HG02759 (cell line): ENCODE measurements around the gene VIPR2.
"Not testable (repeated sequence)": the region's sequence is repeated elsewhere in the genome, so short reads cannot be mapped to it uniquely, and the experiment has no call there.

Experiments
- ATAC-seq: cut with Tn5 transposase; IDR thresholded peaks from one replicate; pipeline ENCODE4 v1.9.1; 2021; ENCODE audit warnings: mild to moderate bottlenecking, moderate library complexity; ENCODE audit not compliant: unreplicated experiment

The VIPR2 gene

DNA sequence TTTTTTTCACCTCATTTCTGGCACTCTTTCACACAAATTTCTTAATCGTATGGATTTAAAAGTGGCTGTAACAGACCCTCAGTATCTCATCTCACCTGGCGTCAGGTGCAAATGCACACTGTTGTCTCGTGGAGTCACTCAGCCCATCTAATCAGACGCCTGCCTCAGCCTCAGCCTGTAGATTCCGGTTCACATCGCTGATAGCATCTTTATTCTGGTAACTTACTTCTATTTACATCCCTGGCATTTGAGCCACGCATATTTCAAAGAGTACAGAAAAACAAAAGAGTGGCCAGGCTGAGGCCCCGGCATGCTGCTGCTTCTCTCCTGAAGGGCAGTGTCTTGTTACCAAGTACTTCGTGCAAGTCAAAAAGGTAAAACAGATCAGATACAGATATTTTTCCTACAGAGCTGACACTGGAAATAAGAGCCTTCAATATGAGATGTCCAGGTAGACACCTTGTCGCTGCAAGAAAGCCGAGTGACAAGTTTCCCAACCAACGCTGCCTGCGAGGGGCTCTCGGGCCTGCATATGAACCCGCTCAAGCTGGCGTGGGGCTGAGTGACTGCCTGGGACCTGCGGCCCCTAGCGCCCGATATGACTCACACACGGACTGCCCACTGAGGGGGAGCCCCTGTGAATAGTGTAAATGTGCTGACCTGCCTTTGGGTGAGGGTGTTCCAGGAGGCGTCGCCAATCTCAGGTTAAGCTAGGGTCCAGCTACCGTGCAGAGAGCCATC lies 4.3 kb downstream of the VIPR2 start:
- ATAC-seq = no peak

- ATAC-seq = no peak
Measured at GRCh38 chr7:159139639-159140038, 5.0 kb downstream of the VIPR2 start.

GRCh38 chr7:159139202-159139601 lies 5.5 kb downstream of the VIPR2 start:
- no peak for ATAC-seq

DNA sequence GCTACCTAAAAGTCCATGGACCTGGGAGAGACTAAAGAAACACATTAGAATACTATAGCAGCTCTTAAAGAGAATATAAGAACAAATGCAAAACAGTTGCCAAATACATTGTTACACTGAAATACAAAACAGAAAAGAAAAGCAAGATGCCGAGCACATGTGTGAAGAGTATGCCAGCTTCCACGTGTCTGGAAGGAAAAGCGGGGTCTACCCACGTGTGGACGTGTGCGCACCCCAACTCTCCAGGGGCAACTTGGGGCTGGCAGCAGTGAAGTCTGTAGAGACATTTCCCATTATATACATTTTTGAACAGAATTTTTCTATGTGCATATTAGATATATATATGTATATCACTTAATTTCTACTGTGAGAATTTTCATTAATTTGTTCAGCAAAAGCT lies 6.2 kb downstream of the VIPR2 start:
- ATAC-seq = no peak

- no peak for ATAC-seq
Measured at GRCh38 chr7:159137906-159138305, 6.8 kb downstream of the VIPR2 start.

- no peak for ATAC-seq
Measured at GRCh38 chr7:159136846-159137245, 7.8 kb downstream of the VIPR2 start.

DNA sequence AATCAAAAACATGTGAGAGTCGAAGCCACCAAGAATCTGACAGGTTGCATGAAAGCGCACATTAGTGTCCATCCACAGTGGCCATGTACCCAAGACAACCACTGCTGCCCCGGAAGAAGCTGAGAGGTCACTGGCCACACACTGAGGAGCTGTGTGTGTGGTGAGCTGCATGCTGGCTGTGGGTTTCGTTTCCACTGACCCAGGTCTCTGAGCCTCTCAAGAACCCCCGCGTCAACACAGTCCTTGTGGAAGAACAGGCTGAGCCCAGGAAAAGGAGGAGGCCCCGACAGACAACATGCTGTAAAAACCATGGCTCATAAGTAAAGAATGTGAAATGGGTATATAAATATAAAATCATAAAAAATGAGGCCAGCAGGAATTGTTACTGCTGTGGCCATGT lies 8.2 kb downstream of the VIPR2 start:
- no peak for ATAC-seq

DNA sequence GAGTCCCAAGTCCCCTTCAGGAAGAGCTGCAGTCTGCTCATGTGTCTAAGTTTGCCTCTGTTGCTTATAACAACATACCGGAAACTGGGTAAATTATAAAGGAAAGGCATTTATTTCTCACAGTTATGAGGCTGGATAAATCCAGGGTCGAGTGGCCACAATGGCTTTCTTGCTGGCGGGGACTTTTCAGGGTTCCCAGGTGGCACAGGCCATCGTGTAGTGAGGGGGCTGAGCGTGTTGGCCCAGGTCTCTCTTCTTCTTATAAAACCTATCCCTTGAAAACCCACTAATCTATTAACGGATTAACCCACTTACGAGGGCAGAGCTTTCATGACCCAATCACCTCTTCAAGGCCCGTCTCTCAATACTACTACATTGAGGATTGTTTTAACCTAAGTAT lies 8.7 kb downstream of the VIPR2 start:
- ATAC-seq = no peak

- not testable (repeated sequence) for ATAC-seq
Measured at GRCh38 chr7:159132670-159133443, 11.8 kb downstream of the VIPR2 start.

DNA sequence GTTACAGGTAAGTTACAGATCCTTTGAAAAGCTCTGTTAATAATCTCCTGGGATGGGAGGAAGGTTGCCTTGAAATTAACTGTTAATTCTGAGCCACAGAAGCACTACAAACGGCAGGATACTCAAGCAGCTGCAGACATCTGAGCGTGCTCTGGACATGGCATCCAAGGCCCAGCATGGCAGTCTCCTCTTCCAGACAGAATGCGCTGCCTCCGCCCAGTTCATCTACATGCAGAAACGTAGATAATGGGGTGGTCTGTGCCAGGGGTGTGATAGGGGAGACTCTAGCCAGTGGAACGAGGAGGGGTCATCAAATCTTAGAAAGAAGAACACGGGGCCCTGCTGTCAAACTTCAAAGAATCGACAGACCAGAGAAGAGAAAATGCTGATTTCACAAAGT lies 13.8 kb downstream of the VIPR2 start:
- ATAC-seq = no peak

DNA sequence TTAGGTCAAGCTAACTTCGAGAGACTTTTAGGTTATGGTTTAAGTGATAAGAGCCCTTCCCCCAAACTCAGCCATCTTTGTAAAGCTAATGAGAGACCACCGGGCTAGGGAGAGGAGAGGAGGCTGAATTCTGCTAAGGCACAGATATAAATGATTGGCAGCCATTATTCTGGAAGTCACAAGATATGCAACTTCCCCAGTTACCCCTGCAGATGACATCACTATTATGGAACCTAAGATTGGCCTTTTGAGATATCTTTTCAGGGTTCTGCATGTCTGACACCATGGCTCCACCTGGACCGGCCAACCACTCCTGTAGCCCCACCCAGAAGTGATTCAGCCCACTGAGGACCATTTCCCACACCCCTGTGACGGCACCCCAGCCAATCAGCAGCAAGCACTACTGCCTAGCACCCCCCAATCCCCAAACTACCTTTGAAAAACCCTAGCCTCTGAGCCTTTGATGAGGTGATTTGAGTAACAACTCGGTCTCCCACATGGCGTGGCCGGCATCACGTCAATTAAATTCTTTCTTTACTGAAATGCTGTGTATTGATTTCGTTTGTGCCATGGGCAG lies 14.4 kb downstream of the VIPR2 start:
- ATAC-seq = no peak

DNA sequence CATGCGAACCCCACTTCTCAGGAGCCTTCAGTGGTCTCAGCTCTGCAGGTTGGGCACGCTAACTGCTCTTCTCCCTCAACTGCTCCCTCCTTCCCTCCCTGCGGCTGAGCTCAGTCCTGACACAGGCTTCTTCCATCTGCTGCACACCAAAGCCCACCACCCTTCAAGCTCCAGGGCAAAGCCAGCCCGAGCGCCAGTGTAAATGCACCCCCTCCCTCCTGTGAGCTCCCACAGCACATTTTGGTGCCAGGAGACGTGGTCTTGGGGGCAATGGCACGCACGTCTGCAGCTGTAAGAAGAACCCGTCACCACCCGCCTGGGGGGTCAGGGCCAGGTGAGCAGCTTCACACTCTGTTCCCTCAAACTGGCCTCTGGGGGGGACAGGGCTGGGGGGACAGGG lies 15.9 kb downstream of the VIPR2 start:
- no peak for ATAC-seq

GRCh38 chr7:159127691-159128642 lies 16.7 kb downstream of the VIPR2 start:
- no peak for ATAC-seq

GRCh38 chr7:159126311-159127260 lies 18.1 kb downstream of the VIPR2 start:
- ATAC-seq = no peak

GRCh38 chr7:159125955-159126270 lies 18.8 kb downstream of the VIPR2 start:
- ATAC-seq = no peak

- ATAC-seq = no peak
Measured at GRCh38 chr7:159125104-159125954, 19.3 kb downstream of the VIPR2 start.

- not testable (repeated sequence) for ATAC-seq
Measured at GRCh38 chr7:159123793-159124192, 20.9 kb downstream of the VIPR2 start.

DNA sequence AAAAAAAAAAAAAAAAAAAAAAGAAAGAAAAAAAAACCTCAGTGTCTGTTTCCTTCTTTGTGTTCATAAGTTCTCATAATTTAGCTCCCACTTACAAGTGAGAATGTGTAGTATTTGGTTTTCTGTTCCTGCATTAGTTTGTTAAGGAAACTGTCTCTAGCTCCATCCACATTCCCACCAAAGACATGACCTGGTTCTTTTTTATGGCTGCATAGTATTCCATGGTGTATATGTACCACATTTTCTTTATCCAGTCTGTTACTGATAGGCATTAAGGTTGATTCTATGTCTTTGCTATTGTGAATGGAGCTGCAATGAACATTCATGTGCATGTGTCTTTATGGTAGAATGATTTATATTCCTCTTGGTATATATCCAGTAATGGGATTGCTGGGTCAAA lies 21.4 kb downstream of the VIPR2 start:
- not testable (repeated sequence) for ATAC-seq

DNA sequence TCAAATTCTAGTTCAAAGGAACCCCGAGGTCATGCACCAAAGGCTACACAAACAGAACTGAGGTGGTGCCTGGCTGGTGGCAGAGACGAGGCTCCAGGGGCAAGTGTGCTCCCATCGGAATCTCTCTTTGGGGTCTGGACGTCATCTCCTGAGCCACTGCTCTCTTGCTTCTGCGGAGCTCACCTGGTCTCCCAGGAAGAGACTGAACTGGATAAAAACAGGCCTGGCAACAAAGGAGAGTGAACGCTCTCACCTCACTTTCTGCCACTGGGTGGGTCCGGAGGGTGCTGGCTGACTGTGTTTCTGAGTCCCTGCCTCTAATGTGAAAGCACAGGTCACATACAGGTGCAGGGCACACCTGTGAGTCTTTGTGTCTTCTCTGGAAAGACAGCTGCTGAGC lies 22.4 kb downstream of the VIPR2 start:
- no peak for ATAC-seq
